GM15510 (cell line): Measurements from ENCODE around the gene ACAA1.

Experiments
- POLR2A ChIP-seq: IDR thresholded peaks from 3 replicates; pipeline ENCODE4 v1.6.1; 2011; ENCODE audit warnings: borderline replicate concordance; ENCODE audit not compliant: insufficient read length; ENCODE audit errors: extremely low read depth

Gene ACAA1

DNA sequence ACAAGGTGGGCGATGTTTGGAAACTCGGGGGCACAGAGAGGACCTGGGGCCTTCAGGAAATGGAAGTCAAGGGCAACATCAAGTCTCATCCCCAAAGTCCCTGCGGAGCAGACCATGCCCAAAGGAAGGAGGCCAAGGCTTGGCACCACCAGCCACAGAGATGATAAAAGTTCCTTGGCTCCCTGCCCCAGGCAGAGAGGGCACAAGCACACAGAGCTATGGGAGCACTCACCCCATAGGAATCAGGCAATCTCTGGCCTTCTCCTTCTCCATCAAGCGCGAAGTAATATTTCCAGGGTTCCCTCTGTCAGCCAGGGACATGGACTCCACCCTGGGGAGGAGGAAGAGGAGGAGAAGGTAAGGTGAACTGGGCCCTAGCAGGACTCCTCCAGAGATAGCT, 7.9 kb downstream of the ACAA1 start:
- no peak for TF ChIP-seq POLR2A

DNA sequence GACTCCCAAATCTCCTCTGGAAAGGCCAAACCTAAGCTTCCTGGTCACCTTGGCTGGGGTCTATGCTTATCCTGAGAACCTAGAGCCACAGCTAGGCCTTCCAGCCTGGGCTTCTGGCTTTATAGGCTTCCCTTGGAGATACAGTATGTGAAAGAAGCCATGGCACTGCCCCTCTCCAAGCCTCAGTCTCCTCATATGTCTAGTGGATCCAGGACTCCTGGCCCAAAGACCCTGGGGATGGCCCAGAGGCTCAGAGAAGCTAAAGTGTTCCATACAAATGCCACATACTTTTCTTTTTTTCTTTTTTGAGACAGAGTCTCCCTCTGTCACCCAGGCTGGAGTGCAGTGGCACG, 8.6 kb downstream of the ACAA1 start:
- TF ChIP-seq POLR2A, result no peak

- TF ChIP-seq POLR2A, result no peak
These were observed 9.2 kb downstream of the ACAA1 start for GRCh38 chr3:38127611-38128302.

GRCh38 chr3:38126121-38126892, 10.6 kb downstream of the ACAA1 start:
- no peak for TF ChIP-seq POLR2A

- TF ChIP-seq POLR2A, result no peak
These were observed 11.4 kb downstream of the ACAA1 start for GRCh38 chr3:38125305-38126120.

- no peak for TF ChIP-seq POLR2A
These were observed 12.4 kb downstream of the ACAA1 start for GRCh38 chr3:38124324-38125122.

DNA sequence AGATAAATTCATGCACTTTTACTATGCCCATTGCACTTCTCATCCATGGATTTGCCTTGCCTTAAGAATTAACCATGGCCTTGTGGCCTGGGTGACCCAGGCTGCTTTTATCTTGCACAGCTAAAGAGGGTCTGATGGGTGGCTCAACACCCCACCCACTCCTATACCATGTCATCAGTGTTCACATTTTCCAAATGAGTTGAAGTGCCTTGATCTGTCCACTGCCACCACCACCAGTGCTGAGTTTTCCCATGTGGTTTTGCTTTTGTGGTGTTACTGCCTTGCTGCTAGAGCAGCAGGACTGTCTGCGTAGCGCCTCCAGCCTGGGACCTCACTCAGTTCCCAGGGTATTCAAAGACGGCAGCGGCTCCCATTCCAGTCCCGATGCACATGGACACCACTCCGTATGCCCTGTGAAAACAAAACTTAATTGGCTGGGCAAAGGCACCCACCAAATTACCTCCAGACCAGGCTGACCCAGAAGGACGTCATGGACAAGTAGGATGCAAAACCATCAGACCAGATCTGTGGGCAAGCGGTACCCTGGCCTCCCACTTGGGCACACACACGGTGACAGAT, 14.1 kb downstream of the ACAA1 start:
- TF ChIP-seq POLR2A, result no peak

GRCh38 chr3:38121832-38122461, 15.0 kb downstream of the ACAA1 start:
- TF ChIP-seq POLR2A, result no peak

DNA sequence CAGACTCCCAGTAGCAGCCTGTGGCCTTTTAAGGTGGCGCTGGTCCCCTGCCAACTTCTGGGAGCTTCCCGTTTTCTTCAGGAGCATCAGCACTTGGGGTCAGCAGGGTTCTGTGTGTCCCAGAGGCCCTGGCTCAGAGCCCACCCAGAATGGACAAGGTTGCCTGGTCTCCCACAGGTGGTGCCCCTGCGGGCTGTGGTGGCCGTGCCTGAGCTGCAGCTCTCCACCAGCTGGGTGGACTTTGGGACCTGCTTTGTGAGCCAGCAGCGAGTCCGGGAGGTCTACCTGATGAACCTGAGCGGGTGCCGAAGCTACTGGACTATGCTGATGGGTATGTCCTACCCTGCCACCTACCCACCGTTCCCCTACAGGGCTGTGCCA, 15.5 kb downstream of the ACAA1 start:
- no peak for TF ChIP-seq POLR2A

GRCh38 chr3:38120693-38121450, 16.1 kb downstream of the ACAA1 start:
- no peak for TF ChIP-seq POLR2A

DNA sequence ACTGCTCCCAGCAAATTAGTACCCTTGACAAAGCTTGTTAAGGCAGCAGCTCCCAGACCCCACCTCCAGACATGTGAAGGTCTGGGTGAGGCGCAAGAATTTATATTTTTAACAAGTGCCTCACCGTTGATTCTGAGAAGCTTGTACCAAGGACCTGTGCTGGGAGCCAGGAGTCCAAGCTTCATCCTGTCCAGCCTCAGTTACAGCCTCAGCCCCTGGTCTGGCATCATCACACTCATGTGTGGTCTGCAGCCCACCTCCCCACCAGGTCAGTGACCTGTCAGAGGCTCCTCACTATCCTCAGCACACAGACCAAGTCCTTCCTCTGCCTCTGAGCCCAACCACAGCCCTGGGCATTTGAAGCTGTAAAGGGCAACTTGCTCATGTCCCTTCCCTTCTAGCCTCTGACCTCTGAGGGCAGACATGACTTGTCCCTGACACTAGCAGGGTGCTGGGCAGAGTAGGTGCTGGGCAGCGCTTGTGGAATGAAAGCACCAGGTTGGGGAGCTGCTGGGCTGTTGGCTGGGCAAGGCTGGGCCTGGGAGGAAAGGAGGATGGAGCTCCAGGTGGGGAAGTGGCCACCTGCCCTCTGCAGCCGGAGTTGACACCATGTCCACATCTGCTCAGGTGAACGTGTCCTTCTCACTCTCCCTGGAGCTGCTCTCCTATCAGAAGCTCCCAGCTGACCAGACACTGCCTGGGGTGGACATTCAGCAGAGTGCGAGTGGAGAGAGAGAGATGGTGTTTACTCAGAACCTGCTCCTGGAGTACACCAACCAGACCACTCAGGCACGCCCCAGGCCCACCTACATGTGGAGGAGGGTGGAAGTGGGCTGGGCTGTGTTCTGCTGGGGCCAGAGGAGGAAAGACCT, 16.9 kb downstream of the ACAA1 start:
- TF ChIP-seq POLR2A, result no peak

- no peak for TF ChIP-seq POLR2A
These were observed 17.7 kb downstream of the ACAA1 start for GRCh38 chr3:38119248-38119544.
